ENCODE results near the gene OR2K2. TPM values are rescaled to one million over a fixed set of nuclear protein-coding genes. Genes with fewer than 3 reads are reported as not detected.

The OR2K2 gene
- total RNA-seq, 4 donors from 2014 or later: not detected

- Histone ChIP-seq H3K27ac (no peak overlapping the region), H3K9me3 (no peaks in the 10 kb centered on the region), H3K4me1 (no peaks in the 10 kb centered on the region), H3K27me3 (no peaks in the 10 kb centered on the region), H3K36me3 (peaks cover 0 to 50% (median 0%) of the 10 kb centered on the region in 3 donors), H3K4me3 (no peak overlapping the region)
- TF ChIP-seq CTCF (IDR thresholded peaks at IDR 0.05): no peak
- TF ChIP-seq POLR2A (IDR thresholded peaks at IDR 0.05): no peak
- no peak for DNase-seq
Observed at GRCh38 chr9:111362526-111362925, 32.5 kb upstream of the OR2K2 start.

GRCh38 chr9:111360881-111361280 lies 30.9 kb upstream of the OR2K2 start:
- H3K27ac ChIP-seq: no peak overlapping the region
- no peak overlapping the region for H3K4me3 ChIP-seq
- H3K27me3 ChIP-seq: no peaks in the 10 kb centered on the region
- H3K9me3 ChIP-seq: no peaks in the 10 kb centered on the region
- TF ChIP-seq CTCF (IDR thresholded peaks at IDR 0.05): no peak
- TF ChIP-seq POLR2A (IDR thresholded peaks at IDR 0.05): no peak
- H3K36me3 ChIP-seq: peaks cover 0 to 34% (median 0%) of the 10 kb centered on the region in 3 donors
- DNase-seq: no peak
- H3K4me1 ChIP-seq: no peaks in the 10 kb centered on the region

GRCh38 chr9:111356481-111357244 lies 26.6 kb upstream of the OR2K2 start:
- no peak for TF ChIP-seq POLR2A (IDR thresholded peaks at IDR 0.05)
- no peak for TF ChIP-seq CTCF (IDR thresholded peaks at IDR 0.05)
- DNase-seq: no peak
- Histone ChIP-seq H3K27ac (no peak overlapping the region), H3K36me3 (peaks cover 0 to 9% (median 0%) of the 10 kb centered on the region in 3 donors), H3K4me1 (no peaks in the 10 kb centered on the region), H3K27me3 (no peaks in the 10 kb centered on the region), H3K4me3 (no peak overlapping the region), H3K9me3 (no peaks in the 10 kb centered on the region)

- no peak for DNase-seq
- no peak overlapping the region for H3K4me3 ChIP-seq
- H3K27me3 ChIP-seq: no peaks in the 10 kb centered on the region
- H3K9me3 ChIP-seq: no peaks in the 10 kb centered on the region
- H3K36me3 ChIP-seq: no peaks in the 10 kb centered on the region
- no peak overlapping the region for H3K27ac ChIP-seq
- TF ChIP-seq POLR2A (IDR thresholded peaks at IDR 0.05) (no peak), CTCF (IDR thresholded peaks at IDR 0.05) (no peak)
- no peaks in the 10 kb centered on the region for H3K4me1 ChIP-seq
Observed at GRCh38 chr9:111352545-111352944, 22.5 kb upstream of the OR2K2 start.

- no peak for DNase-seq
- Histone ChIP-seq H3K4me1 (no peaks in the 10 kb centered on the region), H3K4me3 (no peak overlapping the region), H3K36me3 (no peaks in the 10 kb centered on the region), H3K9me3 (no peaks in the 10 kb centered on the region), H3K27ac (no peak overlapping the region), H3K27me3 (no peaks in the 10 kb centered on the region)
- TF ChIP-seq POLR2A (IDR thresholded peaks at IDR 0.05) (no peak), CTCF (IDR thresholded peaks at IDR 0.05) (no peak)
Observed at GRCh38 chr9:111350556-111350955, 20.5 kb upstream of the OR2K2 start.

Data from Peyer's patch (tissue), 4 donors.